Activated naive CD4-positive, alpha-beta T cell treated with Interleukin-2 at 50 U/mL for 16 hours (primary cell): ENCODE results near the gene NPFF.

ENCODE experiments used
- DNase-seq: peaks from one replicate; pipeline ENCODE4 v3.0.0-alpha.2; 2020

NPFF gene

GRCh38 chr12:53513712-53514410 lies 6.6 kb upstream of the NPFF start:
- no peak for DNase-seq

- DNase-seq, result no peak
Observed at GRCh38 chr12:53510181-53510812, 3.0 kb upstream of the NPFF start.

GRCh38 chr12:53508534-53509170 lies 1.4 kb upstream of the NPFF start:
- DNase-seq, result peak; percentile 85

- no peak for DNase-seq
Observed at GRCh38 chr12:53507603-53507885, 260 bp upstream of the NPFF start.

GRCh38 chr12:53506450-53506785 lies 866 bp downstream of the NPFF start:
- no peak for DNase-seq

- DNase-seq, result no peak
Observed at GRCh38 chr12:53505555-53506449, 1.5 kb downstream of the NPFF start.

- no peak for DNase-seq
Observed at GRCh38 chr12:53505086-53505485, 2.2 kb downstream of the NPFF start.

GRCh38 chr12:53504004-53504920 lies 3.0 kb downstream of the NPFF start:
- DNase-seq, result no peak

- no peak for DNase-seq
Observed at GRCh38 chr12:53502983-53503728, 4.1 kb downstream of the NPFF start.

GRCh38 chr12:53502331-53502730 lies 5.0 kb downstream of the NPFF start:
- DNase-seq, result no peak

GRCh38 chr12:53501615-53502181 lies 5.6 kb downstream of the NPFF start:
- DNase-seq, result no peak

- peak; percentile 95 for DNase-seq
Observed at GRCh38 chr12:53500776-53501614, 6.3 kb downstream of the NPFF start, which contains the start of gene TARBP2. Gene TARBP2 (plus strand): TSS chr12:53501283. CDS start chr12:53501409, 126 bp downstream.

- DNase-seq, result no peak
Observed at GRCh38 chr12:53500142-53500775, 7.0 kb downstream of the NPFF start.

GRCh38 chr12:53499266-53500141 lies 7.8 kb downstream of the NPFF start, which contains the start of gene MAP3K12:
Gene MAP3K12 (minus strand): TSS chr12:53499458. CDS start chr12:53487391, 12,067 bp downstream.
- DNase-seq, result peak; percentile 62

- DNase-seq, result no peak
Observed at GRCh38 chr12:53498235-53498630, 9.1 kb downstream of the NPFF start.

GRCh38 chr12:53497461-53497860 lies 9.8 kb downstream of the NPFF start:
- DNase-seq, result no peak

GRCh38 chr12:53496752-53497032 lies 10.6 kb downstream of the NPFF start:
- no peak for DNase-seq

- DNase-seq, result no peak
Observed at GRCh38 chr12:53495903-53496751, 11.2 kb downstream of the NPFF start.
